HG03095 (cell line): ENCODE measurements around the gene IL6.
A peak's percentile ranks its signal among the peaks of the same experiment; 100 is the strongest.

Source experiments
- ATAC-seq: cut with Tn5 transposase; IDR thresholded peaks from one replicate; pipeline ENCODE4 v1.9.1; 2021; ENCODE audit warnings: moderate library complexity; ENCODE audit not compliant: unreplicated experiment

The IL6 gene

GRCh38 chr7:22726345-22726906 is 574 bp upstream of the IL6 start:
- peak; percentile 71 for ATAC-seq

GRCh38 chr7:22727714-22728035 is 675 bp downstream of the IL6 start:
- no peak for ATAC-seq

GRCh38 chr7:22728401-22729029 is 1.5 kb downstream of the IL6 start:
- no peak for ATAC-seq

DNA sequence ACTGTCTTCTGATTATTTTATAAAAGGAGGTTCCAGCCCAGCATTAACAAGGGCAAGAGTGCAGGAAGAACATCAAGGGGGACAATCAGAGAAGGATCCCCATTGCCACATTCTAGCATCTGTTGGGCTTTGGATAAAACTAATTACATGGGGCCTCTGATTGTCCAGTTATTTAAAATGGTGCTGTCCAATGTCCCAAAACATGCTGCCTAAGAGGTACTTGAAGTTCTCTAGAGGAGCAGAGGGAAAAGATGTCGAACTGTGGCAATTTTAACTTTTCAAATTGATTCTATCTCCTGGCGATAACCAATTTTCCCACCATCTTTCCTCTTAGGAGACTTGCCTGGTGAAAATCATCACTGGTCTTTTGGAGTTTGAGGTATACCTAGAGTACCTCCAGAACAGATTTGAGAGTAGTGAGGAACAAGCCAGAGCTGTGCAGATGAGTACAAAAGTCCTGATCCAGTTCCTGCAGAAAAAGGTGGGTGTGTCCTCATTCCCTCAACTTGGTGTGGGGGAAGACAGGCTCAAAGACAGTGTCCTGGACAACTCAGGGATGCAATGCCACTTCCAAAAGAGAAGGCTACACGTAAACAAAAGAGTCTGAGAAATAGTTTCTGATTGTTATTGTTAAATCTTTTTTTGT is 2.3 kb downstream of the IL6 start:
- no peak for ATAC-seq

GRCh38 chr7:22730066-22730710 is 3.2 kb downstream of the IL6 start:
- no peak for ATAC-seq

DNA sequence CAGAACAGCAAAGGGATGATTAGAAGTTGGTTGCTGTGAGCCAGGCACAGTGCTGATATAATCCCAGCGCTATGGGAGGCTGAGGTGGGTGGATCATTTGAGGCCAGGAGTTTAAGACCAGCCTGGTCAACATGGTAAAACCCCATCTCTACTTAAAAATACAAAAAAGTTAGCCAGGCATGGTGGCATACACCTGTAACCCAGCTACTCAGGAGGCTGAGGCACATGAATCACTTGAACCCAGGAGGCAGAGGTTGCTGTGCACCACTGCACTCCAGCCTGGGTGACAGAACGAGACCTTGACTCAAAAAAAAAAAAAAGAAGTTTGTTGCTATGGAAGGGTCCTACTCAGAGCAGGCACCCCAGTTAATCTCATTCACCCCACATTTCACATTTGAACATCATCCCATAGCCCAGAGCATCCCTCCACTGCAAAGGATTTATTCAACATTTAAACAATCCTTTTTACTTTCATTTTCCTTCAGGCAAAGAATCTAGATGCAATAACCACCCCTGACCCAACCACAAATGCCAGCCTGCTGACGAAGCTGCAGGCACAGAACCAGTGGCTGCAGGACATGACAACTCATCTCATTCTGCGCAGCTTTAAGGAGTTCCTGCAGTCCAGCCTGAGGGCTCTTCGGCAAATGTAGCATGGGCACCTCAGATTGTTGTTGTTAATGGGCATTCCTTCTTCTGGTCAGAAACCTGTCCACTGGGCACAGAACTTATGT is 4.1 kb downstream of the IL6 start:
- ATAC-seq = no peak

GRCh38 chr7:22731766-22732165 is 4.8 kb downstream of the IL6 start:
- ATAC-seq = no peak

DNA sequence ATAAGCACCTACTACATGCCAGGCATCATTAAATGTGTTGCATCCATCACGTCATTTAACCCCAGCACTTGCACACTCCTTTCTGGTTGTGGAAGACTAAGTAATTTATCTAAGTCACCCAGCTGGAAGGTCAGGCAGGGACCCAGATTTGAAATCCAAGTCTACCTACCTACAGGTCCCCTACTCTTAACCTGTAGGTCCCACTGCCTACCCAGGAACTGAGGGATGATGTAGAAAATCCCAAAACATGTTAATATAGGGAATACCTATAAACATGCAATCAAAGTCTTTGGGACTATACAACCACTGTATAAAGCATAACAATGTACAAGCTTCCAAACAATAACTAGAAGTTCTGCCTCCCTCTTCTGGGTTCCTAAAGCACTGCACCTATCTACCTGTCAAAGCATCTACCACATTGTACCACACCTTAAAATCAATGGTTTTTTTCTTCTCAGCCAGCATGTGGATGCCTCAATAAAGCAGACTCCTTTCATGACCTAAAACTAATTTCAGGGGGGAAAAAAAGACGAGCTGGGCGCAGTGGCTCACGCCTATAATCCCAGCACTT is 5.6 kb downstream of the IL6 start:
- ATAC-seq = no peak

DNA sequence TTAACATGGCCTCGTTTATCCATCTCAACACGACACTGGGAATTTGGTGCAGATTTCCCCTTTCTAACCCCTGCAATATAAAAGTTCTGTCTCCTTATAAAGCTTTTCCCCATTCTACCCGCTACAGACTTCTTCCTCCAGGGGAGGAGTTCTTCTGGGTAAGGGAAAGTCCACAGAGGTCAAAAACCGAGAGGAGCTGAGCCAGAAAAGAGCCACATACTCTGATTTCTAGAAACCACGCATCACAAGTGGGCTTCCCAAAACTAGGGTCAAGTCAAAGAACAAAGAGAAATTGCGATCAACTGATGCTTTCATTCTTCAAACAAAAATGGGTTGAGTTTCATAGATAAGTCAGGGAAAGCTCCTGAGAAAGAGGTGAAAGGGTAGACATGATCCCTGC is 6.8 kb downstream of the IL6 start:
- ATAC-seq = no peak

DNA sequence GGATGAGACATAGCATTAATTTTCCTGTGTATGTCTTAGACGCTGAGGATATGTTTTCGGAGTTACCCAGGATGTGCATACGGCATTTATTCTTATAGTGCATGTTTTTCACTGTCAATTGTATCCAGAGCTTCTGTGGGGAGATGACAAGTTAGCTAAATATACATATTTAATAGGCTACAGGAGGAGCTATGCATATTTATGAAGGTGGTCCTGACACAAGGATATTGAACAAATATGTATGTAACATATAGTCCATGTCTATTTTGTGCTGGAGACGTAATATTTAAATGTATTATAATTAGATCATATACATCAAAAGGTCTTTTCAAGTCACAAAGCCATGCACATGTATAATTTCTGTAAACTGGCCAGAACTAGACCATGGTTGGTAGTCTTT is 16.0 kb downstream of the IL6 start:
- ATAC-seq = no peak

- no peak for ATAC-seq
Observed at GRCh38 chr7:22751341-22751740, 24.3 kb downstream of the IL6 start.

GRCh38 chr7:22757338-22757994 is 30.5 kb downstream of the IL6 start:
- no peak for ATAC-seq

GRCh38 chr7:22758576-22758975 is 31.6 kb downstream of the IL6 start:
- no peak for ATAC-seq

GRCh38 chr7:22759721-22760120 is 32.7 kb downstream of the IL6 start:
- ATAC-seq = no peak

- no peak for ATAC-seq
Observed at GRCh38 chr7:22762866-22763265, 35.9 kb downstream of the IL6 start.

GRCh38 chr7:22765609-22766008 is 38.6 kb downstream of the IL6 start:
- peak; percentile 91 for ATAC-seq

DNA sequence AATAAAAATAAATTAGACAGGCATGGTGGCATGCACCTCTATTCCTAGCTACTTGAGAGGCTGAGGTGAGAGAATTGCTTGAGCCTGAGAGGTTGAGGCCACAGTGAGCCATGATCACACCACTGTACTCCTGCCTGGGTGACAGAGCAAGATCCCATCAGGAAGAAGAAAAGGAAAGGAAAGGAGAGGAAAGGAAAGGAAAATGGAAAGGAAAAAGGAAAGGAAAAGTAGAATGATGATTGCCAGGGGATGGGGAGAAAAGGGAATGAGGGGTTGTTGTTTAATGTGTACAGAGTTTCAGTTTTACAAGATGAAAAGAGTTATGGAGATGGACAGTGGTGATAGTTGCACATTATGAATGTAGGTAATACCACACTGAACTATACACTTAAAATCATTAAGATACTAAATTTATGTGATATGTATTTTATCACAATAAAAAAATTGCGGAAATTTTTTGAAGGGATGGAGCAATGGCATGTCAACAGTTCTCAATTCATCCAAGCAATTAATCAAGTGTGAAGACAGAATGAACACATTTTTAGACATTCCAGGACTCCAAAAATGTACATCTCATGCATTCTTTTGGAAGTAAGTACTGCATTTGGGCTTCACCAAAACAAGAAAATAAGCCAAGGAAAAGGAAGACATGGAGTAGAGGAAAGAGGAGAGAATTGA is 44.3 kb downstream of the IL6 start:
- ATAC-seq = no peak

DNA sequence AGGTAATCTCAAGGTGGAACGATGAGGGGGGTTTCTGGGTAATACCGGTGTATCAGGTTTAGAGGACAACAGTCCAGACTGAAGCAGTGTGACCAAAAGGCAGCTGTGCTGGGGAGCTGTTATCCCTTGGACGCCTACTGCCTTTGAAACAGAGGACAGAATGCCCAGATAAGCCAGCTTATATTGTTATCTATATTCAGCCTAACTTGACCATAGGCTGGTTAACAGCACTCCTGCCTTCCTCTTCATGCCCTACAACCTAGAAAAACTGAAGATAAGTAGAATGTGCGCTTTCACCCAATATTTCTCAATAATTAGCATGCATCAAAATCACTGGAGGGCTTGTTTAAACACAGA is 44.9 kb downstream of the IL6 start:
- no peak for ATAC-seq

GRCh38 chr7:22772885-22773284 is 45.9 kb downstream of the IL6 start:
- no peak for ATAC-seq

DNA sequence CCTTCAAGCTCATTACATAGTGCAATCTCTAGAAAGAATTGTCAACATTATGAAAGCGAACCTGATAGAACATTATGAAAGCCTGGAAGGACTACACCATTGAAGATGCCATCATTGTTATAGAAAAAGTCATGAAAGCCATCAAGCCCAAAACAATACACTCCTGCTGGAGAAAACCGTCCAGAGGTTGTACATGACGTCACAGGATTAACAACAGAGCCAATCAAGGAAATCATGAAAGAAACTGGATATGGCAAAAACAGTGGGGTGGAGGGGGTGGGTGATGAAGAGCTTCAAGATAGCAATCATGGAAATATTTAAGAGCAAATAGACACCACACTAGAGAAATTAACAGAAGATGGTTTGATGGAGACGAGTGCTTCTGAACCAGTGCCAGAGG is 50.0 kb downstream of the IL6 start:
- ATAC-seq = no peak
